Activated CD4-positive, alpha-beta T cell treated with anti-CD3 and anti-CD28 coated beads, Interleukin-10, Interleukin-2, amounts not matched to agents 100 ng/mL and 50 ng/mL, durations not matched to agents 16 hours and 8 hours (primary cell): ENCODE measurements around the gene PTPDC1.
A peak's percentile ranks its signal among the peaks of the same experiment; 100 is the strongest.
"Not testable (repeated sequence)": the region's sequence is repeated elsewhere in the genome, so short reads cannot be mapped to it uniquely, and the experiment has no call there.

ENCODE experiments used
- DNase-seq: peaks from one replicate; pipeline ENCODE4 v3.0.0-alpha.2; 2020

PTPDC1 gene

DNA sequence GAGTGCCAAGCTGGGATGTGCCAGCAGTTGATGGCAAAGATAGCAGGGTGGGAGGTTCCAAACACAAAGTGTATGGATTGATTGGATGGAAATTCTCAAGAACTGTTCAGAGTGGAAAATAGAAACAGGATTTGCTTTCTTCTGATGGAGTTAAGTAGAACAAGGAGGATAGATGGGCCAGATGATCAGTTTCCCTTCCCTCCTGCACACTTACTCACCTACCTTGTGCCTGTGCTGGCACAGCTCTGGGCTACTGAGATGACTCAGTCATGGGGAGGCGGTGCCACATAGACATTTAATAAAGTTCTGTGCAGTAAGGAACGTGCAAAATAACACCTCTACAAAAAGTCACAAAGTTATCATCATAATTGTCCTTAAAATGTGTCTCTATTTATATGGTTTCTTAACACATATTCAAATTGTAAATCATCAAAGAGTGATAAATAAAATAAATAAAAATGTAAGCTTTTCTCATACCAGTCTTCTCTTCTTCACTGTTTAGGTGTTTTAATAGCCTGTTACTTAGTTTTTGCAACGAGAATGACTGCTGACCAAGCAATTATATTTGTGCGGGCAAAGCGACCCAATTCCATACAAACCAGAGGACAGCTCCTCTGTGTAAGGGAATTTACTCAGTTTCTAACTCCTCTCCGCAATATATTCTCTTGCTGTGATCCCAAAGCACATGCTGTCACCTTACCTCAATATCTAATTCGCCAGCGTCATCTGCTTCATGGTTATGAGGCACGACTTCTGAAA lies 12.7 kb downstream of the PTPDC1 start:
- peak; percentile 38 for DNase-seq

DNA sequence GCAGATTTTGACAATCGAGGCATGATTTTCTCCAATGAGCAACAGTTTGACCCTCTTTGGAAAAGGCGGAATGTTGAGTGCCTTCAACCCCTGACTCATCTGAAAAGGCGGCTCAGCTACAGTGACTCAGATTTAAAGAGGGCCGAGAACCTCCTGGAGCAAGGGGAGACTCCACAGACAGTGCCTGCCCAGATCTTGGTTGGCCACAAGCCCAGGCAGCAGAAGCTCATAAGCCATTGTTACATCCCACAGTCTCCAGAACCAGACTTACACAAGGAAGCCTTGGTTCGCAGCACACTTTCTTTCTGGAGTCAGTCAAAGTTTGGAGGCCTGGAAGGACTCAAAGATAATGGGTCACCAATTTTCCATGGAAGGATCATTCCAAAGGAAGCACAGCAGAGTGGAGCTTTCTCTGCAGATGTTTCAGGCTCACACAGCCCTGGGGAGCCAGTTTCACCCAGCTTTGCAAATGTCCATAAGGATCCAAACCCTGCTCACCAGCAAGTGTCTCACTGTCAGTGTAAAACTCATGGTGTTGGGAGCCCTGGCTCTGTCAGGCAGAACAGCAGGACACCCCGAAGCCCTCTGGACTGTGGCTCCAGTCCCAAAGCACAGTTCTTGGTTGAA lies 13.6 kb downstream of the PTPDC1 start:
- DNase-seq = no peak

DNA sequence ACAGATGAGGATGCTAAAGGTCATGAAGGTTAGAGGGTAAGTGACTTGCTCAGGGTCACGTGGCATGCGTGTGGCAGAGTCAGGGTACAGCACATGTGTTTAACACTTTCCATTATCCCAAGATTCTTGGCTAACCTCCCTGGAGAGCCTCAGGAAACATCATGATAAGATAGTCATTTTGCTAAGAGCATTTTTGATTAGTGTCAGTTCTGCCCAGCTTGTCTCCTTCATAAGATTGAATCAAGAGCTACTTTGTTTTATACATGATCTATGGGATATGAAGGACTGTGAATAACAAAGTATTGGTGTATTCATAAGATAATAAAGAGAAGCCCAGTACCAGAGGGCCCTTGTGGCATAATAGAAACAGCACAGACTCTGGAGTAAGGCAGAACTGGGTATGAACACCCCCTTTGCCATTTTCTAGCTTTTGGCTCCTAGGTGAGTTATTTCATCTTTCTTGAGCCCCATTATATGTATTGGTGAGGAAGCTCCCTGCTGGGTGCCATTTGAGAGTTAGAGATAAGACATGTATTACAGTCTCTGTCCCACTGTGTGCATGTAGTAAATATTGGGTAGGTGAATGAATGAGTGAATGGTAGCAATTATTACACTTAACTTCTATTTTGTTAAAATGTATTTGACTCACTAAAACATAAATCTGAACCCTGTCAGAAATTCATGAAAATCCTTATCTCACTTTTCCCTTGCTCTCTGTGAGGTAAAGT lies 16.1 kb downstream of the PTPDC1 start:
- no peak for DNase-seq

DNA sequence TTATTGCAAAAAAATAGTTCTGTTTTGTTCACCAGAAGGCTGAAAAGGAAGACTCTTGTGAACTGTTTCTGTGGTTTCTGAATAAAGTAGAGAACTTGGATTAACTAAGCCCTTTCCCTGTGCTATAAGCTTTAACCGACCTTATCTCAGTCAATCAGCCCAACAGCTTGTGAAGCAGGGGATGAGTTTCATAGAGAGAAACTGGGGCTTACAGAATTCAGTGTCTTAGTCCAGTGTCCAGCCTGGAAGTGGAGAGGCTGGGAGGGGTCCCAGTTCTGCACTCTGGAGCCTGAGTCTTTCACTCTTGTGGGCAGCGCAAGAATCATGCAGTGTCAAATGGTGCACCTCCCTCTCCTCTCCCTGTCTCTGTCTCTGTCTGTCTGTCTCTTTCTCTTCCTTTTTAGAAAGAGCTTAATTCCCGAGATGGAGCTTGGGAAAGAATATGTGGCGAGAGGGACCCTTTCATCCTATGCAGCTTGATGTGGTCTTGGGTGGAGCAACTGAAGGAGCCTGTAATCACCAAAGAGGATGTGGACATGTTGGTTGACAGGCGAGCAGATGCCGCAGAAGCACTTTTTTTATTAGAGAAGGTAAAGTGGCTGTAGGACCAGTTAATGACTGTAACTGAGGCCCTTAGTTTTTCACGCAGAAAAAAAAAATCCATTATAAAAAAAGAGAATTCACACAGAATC lies 17.0 kb downstream of the PTPDC1 start:
- DNase-seq = no peak

DNA sequence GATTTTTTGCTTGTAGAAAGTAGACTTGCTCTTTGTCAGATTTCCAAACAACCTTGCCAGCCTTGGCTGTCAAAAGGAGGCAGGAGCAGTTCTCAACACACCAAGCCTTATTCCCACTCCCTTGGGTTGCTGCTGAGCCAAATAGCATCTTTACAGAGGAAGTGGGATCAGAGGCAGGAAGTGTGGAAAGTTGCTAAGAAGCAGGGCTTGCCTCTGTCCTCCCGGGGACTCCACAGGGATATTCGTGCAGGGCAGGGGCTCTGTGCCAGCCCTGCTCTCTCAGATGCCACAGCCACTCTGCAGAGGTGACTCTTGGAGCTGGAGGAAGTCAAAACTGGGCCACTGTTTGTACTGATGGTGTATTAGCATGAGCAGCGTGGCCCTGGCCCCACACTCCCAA lies 24.3 kb downstream of the PTPDC1 start:
- DNase-seq = no peak

DNA sequence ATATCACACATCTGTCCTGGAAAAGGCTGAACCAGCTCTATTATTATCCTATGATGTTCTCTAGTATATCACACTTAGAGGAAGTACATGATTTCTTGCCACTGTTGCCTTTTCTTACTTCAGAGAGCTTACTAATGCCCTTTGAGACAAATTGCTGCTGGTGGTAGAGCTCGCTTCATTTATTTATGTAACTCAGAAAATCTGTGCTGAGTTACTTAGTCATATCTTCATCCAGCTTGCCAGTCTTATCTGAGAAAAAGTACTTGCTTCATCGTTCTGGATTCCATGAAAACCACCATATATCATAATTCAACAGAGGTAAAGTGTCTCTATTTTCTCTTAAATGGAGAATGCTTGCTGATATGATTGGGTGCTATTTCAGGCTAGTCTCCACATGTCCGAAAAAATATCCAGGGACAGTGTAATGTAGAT lies 26.6 kb downstream of the PTPDC1 start:
- no peak for DNase-seq

DNA sequence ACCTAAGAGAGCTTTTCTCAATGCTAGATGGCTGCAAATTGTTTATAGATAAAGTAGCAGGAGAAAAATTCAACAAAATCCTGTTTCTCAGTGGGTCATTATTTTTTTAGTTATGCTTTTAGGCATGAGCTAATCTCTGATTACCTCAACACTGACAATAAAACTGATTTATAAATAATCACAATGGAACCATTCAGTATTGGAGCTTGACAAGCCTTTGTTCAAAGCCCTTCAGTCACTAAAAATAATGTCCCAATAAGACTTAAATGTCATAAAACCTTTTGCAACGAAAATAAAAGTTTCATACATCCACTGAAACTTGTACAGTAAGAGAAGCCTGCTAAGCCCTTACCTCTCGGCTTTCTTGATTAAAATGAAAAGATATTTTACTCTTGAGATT lies 27.2 kb downstream of the PTPDC1 start:
- no peak for DNase-seq

DNA sequence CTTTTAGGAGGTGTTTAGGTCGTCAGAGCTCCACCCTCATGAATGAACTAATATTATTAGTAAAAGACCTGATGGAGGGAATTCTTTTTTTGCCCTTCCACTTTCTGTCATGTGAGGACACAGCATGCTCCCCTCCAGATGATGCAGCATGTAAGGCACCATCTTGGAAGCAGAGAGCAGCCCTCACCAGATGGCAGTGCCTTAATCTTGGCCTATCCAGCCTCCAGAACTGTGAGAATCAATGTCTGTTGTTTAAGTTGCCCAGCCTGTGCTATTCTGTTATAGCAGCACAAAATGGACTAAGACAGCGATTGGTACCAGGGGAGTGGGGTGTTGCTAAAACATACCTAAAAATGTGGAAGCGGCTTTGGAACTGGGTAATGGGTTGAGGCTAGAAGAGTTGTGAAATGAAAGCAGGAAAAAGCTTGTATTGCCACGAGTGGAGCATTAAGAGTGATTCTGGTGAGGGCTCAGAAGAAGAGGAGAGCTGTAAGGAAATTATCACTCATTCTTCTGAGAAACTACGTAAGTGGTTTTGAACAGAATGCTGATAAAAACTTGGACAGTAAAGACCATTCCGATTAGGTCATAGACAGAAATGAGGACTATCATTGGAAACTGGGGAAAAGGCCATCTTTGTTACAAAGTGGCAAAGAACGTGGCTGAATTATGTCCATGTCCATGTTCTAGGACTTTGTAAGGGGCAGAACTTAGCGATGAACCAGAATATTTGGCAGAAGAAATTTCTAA lies 28.6 kb downstream of the PTPDC1 start:
- no peak for DNase-seq

DNA sequence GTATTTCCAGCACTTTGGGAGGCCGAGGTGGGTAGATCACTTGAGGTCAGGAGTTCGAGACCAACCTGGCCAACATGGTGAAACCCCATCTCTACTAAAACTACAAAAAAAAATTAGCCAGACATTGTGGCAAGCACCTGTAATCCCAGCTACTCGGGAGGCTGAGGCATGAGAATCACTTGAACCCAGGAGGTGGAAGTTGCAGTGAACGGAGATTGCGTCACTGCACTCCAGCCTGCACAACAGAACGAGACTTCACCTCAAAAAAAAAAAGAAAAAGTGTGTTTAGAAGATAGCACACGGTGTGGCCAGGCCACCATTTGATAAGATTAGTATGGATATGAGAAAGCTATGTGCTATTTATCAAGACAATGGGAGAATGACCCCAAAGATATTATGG lies 35.8 kb downstream of the PTPDC1 start:
- DNase-seq = not testable (repeated sequence)

DNA sequence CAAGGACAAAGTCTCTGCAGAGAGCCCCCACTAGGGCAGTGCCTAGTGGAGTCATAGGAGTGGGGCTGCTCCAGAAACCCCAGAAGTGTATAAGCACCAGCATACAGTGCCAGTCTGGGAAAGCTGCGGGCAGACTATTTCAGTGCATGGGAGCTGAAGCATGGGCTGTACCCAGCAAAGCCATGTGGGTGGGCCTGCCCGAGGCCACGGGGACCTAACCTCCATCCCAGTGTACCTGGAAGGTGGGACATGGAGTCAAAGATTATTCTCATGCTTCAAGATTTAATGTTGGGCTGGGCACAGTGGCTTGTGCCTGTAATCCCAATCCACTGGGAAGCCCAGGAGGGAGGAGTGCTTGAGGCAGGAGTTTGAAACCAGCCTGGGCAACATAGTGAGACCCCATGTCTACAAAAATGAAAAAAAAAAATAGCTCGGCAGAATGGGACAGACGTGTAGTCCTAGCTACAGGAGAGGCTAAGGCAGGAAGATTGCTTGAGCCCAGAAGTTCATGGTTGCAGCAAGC lies 36.7 kb downstream of the PTPDC1 start:
- DNase-seq = no peak

DNA sequence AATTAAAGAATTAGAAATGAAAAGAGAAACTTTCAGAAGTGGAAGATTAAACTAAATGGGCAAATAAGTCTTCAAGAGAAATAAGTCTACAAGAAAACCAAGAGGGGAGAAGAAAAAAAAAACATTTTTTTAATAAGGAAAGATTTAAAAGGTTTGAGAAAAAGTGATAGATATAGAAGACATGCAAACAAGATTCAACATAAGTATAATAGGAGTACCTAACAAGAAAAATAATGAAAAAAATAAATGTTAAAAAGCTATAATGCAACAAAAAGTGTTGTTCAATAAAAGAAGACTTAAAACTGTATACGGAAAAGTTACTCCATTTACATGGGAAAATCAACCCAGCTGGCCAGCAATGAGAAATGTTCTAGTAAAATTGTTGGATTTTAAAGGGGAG lies 42.6 kb downstream of the PTPDC1 start:
- DNase-seq = no peak

DNA sequence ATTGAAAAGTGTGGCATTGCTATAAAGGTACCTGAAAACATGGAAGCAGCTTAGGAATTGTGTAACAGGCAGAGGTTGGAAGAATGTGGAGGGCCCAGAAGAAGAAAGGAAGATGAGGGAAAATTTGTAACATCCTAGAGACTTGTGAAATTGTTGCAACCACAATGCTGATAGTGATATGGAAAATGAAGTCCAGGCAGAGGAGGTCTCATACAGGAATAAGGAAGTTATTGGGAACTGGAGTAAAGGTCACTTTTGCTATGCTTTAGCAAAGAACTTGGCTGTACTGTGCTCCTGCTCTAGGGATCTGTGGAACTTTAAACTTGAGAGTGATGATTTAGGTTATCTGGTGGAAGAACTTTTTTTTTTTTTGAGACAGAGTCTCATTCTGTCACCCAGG lies 43.5 kb downstream of the PTPDC1 start:
- DNase-seq = no peak

DNA sequence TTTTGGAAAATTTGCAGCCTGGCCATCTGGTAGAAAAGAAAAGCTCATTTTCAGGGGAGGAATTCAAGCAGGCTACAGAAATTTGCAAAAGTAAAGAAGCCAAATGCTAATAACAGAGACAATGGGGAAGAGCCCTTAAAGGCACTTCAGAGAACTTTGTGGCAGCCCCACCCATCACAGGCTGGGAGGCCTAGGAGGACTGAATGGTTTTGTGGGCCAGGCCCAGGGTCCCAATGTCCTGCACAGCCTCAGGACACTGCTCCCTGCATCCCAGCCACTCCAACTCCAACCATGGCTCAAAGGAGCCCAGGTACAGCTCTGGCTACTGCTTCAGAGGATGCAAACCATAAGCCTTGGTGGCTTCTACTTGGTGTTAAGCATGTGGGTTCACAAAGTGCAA lies 44.3 kb downstream of the PTPDC1 start:
- DNase-seq = no peak

DNA sequence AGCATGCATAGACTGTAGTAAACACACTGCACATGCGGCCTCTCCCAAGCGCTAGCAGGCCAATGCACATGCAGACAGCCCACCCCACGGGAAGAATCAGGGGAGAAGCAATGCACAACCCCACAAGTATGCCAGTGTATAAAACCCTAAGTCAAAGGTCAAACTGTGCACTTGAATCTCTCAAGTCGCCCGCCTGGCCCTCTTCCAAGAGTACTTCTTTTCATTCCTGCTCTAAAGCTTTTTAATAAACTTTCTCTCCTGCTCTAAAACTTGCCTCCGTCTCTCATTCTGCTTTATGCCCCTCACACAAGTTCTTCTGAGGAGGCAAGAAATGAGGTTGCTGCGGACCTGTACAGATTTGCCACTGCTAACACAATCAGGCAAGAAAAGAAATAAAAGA lies 50.4 kb downstream of the PTPDC1 start:
- DNase-seq = no peak

DNA sequence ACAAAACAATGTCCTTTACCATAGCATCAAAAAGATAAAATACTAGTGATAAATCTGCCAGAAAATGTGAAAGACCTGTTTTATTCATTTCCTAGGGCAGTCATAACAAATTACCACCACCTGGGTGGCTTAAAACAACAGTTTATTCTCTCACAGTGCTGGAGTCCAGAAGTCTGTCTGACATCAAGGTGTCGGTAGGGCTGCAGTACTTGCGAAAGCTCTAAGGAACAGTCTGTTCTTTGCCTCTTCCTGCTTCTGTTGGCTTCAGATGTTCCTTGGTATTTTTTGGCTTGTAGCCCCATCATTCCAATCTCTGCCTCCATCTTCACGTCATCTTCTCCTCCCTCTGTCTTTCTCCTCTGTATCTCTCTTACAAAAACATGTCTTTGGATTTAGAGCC lies 51.0 kb downstream of the PTPDC1 start:
- DNase-seq = no peak

DNA sequence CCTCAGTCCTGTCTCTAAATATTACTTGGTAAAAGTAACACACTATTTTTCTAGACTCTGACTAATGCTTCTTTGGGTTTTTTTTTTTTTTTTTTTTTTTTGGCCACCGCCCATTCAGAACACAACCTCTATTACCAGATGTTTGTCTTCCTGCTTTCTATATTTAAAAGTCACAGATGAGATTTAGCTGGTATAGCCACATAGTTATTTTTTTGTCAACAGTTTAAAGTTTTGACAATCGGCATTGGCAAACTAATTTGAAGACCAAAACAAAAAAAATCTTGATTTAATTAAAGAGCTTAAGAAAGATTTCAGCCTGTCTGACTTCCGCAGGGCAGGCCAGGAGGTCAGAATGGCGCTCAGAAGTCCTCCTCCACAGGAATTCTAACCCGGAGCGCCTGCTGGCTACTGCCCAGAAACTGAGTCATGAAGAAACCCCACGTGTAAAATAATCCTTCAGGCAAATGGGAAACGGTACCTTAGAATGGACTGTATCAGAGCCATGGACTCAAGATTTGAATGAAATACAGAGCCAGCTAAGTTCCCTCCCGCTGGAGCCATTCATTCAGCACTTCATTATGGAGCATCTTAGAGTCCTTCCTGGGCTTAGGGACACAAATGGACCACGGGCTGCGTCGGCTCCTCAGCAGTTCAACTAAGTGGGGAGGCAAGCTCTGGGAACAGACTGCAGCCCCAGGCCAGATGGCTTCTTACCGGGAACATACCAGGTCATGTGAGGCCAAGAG lies 55.6 kb downstream of the PTPDC1 start:
- no peak for DNase-seq

DNA sequence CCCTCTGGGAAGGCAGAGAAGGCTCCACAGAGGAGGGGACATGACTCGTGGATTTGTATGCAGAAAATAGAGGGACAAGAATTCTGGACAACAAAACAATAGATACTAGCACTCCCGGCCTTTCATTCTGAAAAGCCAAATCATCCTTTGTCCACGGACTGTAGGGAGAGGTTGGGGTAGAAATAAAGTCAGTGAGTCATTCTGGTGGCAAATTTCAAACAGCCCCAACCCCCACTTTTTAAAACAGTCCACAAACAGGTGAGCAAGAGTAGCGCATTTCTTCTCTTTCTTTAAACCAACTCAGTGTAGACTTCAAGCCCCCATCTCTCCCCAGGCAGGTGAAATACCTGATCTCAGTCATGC lies 56.1 kb downstream of the PTPDC1 start:
- no peak for DNase-seq

DNA sequence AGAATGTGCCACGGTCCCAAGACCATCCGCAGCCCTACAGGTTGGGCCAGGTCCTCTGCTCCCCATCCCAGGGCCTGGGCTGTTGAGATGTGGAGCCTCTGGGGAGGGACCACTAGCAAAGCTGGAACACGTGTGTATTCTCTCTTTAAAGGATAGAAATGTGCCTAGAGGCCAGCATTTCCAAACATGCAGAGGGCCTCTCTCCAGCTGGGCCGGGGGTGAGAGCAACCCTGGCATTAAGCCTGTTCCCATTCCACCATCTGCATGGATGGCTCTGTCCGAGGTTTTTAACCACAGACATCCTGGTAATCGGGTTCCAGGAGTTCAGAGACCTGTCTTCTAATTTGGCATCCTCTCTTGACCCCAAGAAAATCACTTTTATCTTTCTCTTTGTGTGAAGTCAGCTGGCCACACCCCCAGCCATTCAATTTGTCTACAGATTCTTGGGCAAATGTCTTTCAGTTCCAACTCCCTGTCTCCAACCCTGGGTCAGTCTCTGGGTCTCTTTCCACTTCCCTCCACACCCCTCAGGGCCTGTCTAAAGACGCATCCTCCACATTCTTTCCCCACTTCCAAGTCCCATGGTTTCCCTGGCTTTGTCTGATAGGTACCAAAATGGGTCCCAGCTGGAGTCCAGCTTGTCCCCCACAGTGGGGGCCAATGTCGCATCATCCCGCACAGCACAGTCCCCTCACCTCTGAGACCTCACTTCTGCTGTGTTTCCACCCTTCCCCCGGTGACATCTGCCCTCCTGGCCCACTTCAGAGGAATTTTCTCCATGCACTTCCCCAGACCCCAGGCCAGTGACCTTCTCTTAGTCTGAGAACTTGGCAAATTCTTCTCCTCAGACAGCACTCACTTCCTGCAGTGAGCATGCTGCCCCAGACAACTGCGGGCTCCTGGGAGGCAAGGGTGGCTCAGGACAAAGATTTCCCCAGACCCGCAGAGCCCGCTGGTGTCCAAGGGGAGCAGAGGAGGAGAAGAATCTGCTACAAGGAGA lies 56.8 kb downstream of the PTPDC1 start:
- DNase-seq = no peak

DNA sequence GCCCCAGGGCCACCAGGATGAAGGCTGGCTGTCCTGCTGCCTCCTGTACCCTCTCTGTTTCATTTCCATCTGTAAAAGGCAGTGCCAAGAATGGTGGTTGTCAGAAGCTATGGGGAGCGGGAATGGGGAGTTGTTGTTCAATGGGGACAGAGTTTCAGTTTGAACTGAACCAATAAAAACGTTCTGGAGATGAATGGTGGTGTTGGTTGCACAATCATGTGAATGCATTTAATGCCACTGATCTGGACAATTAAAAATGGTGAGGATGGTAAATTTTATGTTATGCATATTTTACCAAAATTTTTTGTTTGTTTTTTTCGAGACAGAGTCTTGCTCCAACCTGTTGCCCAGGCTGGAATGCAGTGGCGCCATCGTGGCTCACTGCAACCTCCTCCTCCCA lies 58.1 kb downstream of the PTPDC1 start:
- DNase-seq = no peak

DNA sequence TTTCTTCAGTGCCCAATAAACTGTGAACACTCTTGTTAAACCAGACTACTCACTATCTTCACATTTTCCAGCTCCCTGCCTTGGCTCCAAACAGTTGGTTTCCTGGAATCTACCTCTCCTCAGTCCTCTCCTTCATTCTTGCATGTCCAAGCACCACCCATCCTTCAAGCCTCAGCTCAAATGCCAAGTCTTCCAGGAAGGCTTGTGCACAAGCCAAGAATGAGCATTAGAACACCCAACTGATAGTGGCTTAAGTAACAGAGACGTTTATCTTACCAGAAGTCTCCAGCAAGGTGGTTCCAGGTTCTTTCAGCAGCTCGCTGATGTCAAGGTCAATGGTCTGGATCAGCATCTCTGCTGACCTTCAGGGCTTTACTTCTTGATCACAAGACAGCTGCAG lies 60.1 kb downstream of the PTPDC1 start:
- DNase-seq = no peak

DNA sequence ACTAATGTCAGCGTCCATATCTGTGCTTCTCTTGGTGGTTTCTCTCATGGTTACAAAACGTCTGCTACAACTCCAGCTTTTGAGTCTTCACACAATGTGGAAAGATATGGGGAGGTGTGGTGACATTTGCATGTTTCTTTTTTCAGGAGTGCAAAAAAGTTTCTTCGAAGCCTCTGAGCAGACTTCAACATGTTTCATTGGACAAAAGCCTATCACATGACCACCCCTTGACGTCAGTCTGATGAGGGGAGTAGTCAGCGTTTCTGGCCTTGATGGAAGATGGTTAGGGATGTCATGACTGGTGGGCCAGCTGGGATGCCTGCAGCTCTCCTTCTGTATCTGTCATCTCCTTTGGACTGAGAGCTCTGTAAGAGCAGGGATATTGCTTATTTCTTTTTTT lies 61.4 kb downstream of the PTPDC1 start:
- DNase-seq = no peak
